MM.1S (cell line): ENCODE measurements around the gene NUP210.

Experiments
- EZH2 ChIP-seq: fragments of 300-600 bp; sonication (generic); optimal IDR thresholded peaks from 2 replicates; pipeline ENCODE3; 2017; ENCODE audit warnings: low read depth, mild to moderate bottlenecking, antibody characterized with exemption, low read length, mixed read lengths
- TF ChIP-seq, protein P1 (sequence below): fragments of 300-600 bp; sonication (generic); IDR thresholded peaks from 2 replicates; pipeline ENCODE4 v1.5.1; 2016; ENCODE audit warnings: antibody characterized with exemption, low read length, mixed read lengths

GRCh38 chr3:13323822-13324221 lies 96.3 kb downstream of the NUP210 start:
- TF ChIP-seq, protein P1, sequence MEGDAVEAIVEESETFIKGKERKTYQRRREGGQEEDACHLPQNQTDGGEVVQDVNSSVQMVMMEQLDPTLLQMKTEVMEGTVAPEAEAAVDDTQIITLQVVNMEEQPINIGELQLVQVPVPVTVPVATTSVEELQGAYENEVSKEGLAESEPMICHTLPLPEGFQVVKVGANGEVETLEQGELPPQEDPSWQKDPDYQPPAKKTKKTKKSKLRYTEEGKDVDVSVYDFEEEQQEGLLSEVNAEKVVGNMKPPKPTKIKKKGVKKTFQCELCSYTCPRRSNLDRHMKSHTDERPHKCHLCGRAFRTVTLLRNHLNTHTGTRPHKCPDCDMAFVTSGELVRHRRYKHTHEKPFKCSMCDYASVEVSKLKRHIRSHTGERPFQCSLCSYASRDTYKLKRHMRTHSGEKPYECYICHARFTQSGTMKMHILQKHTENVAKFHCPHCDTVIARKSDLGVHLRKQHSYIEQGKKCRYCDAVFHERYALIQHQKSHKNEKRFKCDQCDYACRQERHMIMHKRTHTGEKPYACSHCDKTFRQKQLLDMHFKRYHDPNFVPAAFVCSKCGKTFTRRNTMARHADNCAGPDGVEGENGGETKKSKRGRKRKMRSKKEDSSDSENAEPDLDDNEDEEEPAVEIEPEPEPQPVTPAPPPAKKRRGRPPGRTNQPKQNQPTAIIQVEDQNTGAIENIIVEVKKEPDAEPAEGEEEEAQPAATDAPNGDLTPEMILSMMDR: no peak
- no peak for TF ChIP-seq EZH2
